ENCODE results near the gene ADARB2.

Gene ADARB2

DNA sequence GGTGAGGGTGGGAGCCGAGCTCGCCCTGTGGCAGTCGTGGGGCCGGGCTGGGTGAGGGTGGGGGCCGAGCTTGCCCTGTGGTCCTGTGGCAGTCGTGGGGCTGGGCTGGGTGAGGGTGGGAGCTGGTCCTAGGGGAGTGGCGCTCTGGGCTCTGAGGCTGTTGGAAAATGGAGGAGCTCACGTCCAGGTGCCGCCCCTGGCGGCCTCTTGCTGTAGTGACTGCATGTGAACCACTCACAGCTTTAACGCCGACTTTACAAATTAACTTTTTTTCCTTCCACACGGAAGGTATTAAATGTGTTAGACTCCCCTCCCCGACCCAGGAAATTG lies 368.5 kb downstream of the ADARB2 start:
- Histone ChIP-seq H3K9me3 (ENCODE audit: control insufficient read depth in 1 of 2, low read length in 2 of 2) (no peaks in the 10 kb centered on the region), H3K36me3 (ENCODE audit: control insufficient read depth in 1 of 2, insufficient read depth in 2 of 2, low read length in 2 of 2) (no peaks in the 10 kb centered on the region), H3K27ac (ENCODE audit: low read length) (no peak overlapping the region), H3K27me3 (ENCODE audit: low read depth, low read length) (no peaks in the 10 kb centered on the region), H3K4me3 (ENCODE audit: low read depth in 1 of 2, low read length in 2 of 2) (no peak overlapping the region), H3K4me1 (ENCODE audit: control insufficient read depth in 1 of 2, insufficient read depth in 2 of 2, low read length in 2 of 2) (no peaks in the 10 kb centered on the region)

GRCh38 chr10:1367938-1368841 lies 369.1 kb downstream of the ADARB2 start:
- H3K27me3 ChIP-seq (ENCODE audit: low read depth, low read length), result no peaks in the 10 kb centered on the region
- no peak overlapping the region for H3K27ac ChIP-seq (ENCODE audit: low read length)
- no peak overlapping the region for H3K4me3 ChIP-seq (ENCODE audit: low read depth in 1 of 2, low read length in 2 of 2)
- H3K36me3 ChIP-seq (ENCODE audit: control insufficient read depth in 1 of 2, insufficient read depth in 2 of 2, low read length in 2 of 2), result no peaks in the 10 kb centered on the region
- no peaks in the 10 kb centered on the region for H3K9me3 ChIP-seq (ENCODE audit: control insufficient read depth in 1 of 2, low read length in 2 of 2)
- H3K4me1 ChIP-seq (ENCODE audit: control insufficient read depth in 1 of 2, insufficient read depth in 2 of 2, low read length in 2 of 2), result no peaks in the 10 kb centered on the region

GRCh38 chr10:1366811-1367425 lies 370.4 kb downstream of the ADARB2 start:
- Histone ChIP-seq H3K36me3 (ENCODE audit: control insufficient read depth in 1 of 2, insufficient read depth in 2 of 2, low read length in 2 of 2) (no peaks in the 10 kb centered on the region), H3K27me3 (ENCODE audit: low read depth, low read length) (no peaks in the 10 kb centered on the region), H3K27ac (ENCODE audit: low read length) (no peak overlapping the region), H3K9me3 (ENCODE audit: control insufficient read depth in 1 of 2, low read length in 2 of 2) (no peaks in the 10 kb centered on the region), H3K4me1 (ENCODE audit: control insufficient read depth in 1 of 2, insufficient read depth in 2 of 2, low read length in 2 of 2) (no peaks in the 10 kb centered on the region), H3K4me3 (ENCODE audit: low read depth in 1 of 2, low read length in 2 of 2) (no peak overlapping the region)

DNA sequence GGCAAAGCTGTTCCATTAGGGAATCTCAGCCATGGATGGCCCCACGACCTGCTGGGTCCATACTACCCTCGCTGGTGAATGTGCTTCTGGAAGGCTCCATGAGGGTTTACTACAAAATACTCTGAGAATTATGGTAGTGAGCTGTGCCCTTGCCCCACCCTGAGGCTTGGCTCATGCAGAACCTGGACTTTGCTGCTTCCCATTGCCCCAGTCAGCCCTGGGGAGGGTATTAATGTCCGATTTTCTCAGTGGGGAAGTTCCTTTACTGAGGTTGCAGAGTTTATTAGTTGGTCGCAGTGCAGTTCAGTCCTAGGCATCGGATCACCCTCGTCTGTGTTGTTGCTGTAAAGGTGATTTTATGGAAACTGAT lies 371.0 kb downstream of the ADARB2 start:
- no peak overlapping the region for H3K4me3 ChIP-seq (ENCODE audit: low read depth in 1 of 2, low read length in 2 of 2)
- H3K9me3 ChIP-seq (ENCODE audit: control insufficient read depth in 1 of 2, low read length in 2 of 2), result no peaks in the 10 kb centered on the region
- no peaks in the 10 kb centered on the region for H3K4me1 ChIP-seq (ENCODE audit: control insufficient read depth in 1 of 2, insufficient read depth in 2 of 2, low read length in 2 of 2)
- no peak overlapping the region for H3K27ac ChIP-seq (ENCODE audit: low read length)
- H3K27me3 ChIP-seq (ENCODE audit: low read depth, low read length), result no peaks in the 10 kb centered on the region
- no peaks in the 10 kb centered on the region for H3K36me3 ChIP-seq (ENCODE audit: control insufficient read depth in 1 of 2, insufficient read depth in 2 of 2, low read length in 2 of 2)

GRCh38 chr10:1365540-1366321 lies 371.6 kb downstream of the ADARB2 start:
- Histone ChIP-seq H3K27ac (ENCODE audit: low read length) (no peak overlapping the region), H3K36me3 (ENCODE audit: control insufficient read depth in 1 of 2, insufficient read depth in 2 of 2, low read length in 2 of 2) (no peaks in the 10 kb centered on the region), H3K27me3 (ENCODE audit: low read depth, low read length) (no peaks in the 10 kb centered on the region), H3K4me1 (ENCODE audit: control insufficient read depth in 1 of 2, insufficient read depth in 2 of 2, low read length in 2 of 2) (no peaks in the 10 kb centered on the region), H3K4me3 (ENCODE audit: low read depth in 1 of 2, low read length in 2 of 2) (no peak overlapping the region), H3K9me3 (ENCODE audit: control insufficient read depth in 1 of 2, low read length in 2 of 2) (no peaks in the 10 kb centered on the region)

GRCh38 chr10:1364151-1364910 lies 373.0 kb downstream of the ADARB2 start:
- no peaks in the 10 kb centered on the region for H3K9me3 ChIP-seq (ENCODE audit: control insufficient read depth in 1 of 2, low read length in 2 of 2)
- H3K27ac ChIP-seq (ENCODE audit: low read length), result no peak overlapping the region
- no peaks in the 10 kb centered on the region for H3K27me3 ChIP-seq (ENCODE audit: low read depth, low read length)
- no peaks in the 10 kb centered on the region for H3K36me3 ChIP-seq (ENCODE audit: control insufficient read depth in 1 of 2, insufficient read depth in 2 of 2, low read length in 2 of 2)
- no peaks in the 10 kb centered on the region for H3K4me1 ChIP-seq (ENCODE audit: control insufficient read depth in 1 of 2, insufficient read depth in 2 of 2, low read length in 2 of 2)
- no peak overlapping the region for H3K4me3 ChIP-seq (ENCODE audit: low read depth in 1 of 2, low read length in 2 of 2)

- Histone ChIP-seq H3K4me3 (ENCODE audit: low read depth in 1 of 2, low read length in 2 of 2) (no peak overlapping the region), H3K27ac (ENCODE audit: low read length) (no peak overlapping the region), H3K27me3 (ENCODE audit: low read depth, low read length) (no peaks in the 10 kb centered on the region), H3K9me3 (ENCODE audit: control insufficient read depth in 1 of 2, low read length in 2 of 2) (no peaks in the 10 kb centered on the region), H3K36me3 (ENCODE audit: control insufficient read depth in 1 of 2, insufficient read depth in 2 of 2, low read length in 2 of 2) (no peaks in the 10 kb centered on the region), H3K4me1 (ENCODE audit: control insufficient read depth in 1 of 2, insufficient read depth in 2 of 2, low read length in 2 of 2) (no peaks in the 10 kb centered on the region)
These were observed 373.7 kb downstream of the ADARB2 start for GRCh38 chr10:1363446-1364121.

DNA sequence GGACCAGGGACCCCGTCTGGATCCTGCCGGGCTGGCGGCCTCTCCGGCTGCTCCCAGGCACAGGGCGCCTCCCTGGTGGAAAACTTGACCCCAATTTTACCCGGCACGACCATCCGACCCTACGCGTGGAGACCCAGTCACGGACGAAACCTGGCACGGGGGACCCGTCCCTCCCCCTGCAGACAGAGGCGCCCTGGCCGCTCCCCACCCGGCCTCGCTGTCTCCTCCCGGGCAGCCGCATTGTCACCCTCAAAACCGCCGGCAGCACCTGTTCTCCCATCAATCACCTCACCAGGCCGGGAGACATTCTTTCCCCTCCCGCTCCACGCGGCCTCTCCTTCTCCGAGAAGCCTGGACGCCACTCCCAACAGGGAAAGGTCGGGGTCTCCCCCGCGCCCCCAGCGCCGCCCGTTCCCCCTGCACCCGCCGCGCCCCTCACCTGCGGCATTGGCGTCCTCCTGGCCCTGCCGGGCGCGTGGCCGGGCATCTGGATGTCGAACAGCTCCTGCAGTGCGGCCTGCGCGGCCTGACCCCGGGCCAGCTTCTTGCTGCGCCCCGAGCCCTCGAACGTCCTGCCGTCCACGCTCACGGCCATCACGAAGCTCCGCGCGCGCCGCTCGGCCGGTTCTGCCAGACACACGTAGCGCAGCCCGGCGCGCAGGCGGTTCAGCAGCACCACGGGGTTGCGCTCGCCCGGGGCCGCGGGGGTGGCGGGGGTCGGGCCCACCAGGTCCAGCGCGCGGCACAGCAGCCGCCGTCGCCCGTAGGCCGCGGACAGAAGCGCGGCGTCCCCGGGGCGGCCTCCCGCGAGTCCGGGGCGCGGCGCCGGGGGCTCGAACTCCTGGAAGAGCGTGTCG lies 374.5 kb downstream of the ADARB2 start:
- Histone ChIP-seq H3K9me3 (ENCODE audit: control insufficient read depth in 1 of 2, low read length in 2 of 2) (no peaks in the 10 kb centered on the region), H3K27me3 (ENCODE audit: low read depth, low read length) (no peaks in the 10 kb centered on the region)

DNA sequence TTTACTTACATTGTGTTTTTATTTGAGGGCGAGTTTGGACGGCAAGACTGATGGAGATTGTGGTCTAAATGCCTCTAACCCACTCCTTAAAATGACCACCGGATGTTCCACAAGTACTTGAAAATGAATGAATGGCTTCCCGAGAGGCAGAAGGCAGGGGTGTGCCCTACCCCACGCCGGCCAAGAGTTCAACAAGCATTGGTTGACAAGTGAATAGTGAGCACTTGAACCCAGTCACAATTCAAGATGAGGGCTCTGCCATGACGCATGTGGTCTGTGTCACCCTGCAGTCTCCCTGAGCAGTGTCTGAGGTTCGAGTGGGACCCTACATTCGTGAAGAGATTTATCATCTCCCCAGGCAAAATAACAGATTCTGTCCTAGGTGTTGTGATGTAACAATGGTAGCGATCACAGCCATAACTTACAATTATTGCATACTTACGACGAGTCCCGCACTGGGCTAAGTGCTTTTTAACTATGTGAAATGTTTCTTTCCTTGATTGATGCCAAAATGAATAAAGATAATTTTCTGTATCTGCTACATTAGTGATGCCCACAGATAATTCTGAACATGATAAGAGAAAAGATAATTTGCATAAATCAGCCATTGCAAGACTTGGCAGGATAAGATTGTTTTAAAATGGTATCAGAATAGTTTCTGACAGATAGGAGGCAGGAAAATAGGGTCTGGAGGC lies 375.8 kb downstream of the ADARB2 start:
- Histone ChIP-seq H3K4me3 (ENCODE audit: low read depth in 1 of 2, low read length in 2 of 2) (no peak overlapping the region), H3K36me3 (ENCODE audit: control insufficient read depth in 1 of 2, insufficient read depth in 2 of 2, low read length in 2 of 2) (no peaks in the 10 kb centered on the region), H3K27ac (ENCODE audit: low read length) (no peak overlapping the region), H3K27me3 (ENCODE audit: low read depth, low read length) (no peaks in the 10 kb centered on the region), H3K4me1 (ENCODE audit: control insufficient read depth in 1 of 2, insufficient read depth in 2 of 2, low read length in 2 of 2) (no peaks in the 10 kb centered on the region), H3K9me3 (ENCODE audit: control insufficient read depth in 1 of 2, low read length in 2 of 2) (no peaks in the 10 kb centered on the region)

More for the DNA sequence above, 374.5 kb downstream of the ADARB2 start:
- no peak overlapping the region for H3K27ac ChIP-seq (ENCODE audit: low read length)
- H3K36me3 ChIP-seq (ENCODE audit: control insufficient read depth in 1 of 2, insufficient read depth in 2 of 2, low read length in 2 of 2), result no peaks in the 10 kb centered on the region
- H3K4me3 ChIP-seq (ENCODE audit: low read depth in 1 of 2, low read length in 2 of 2), result no peak overlapping the region
- H3K4me1 ChIP-seq (ENCODE audit: control insufficient read depth in 1 of 2, insufficient read depth in 2 of 2, low read length in 2 of 2), result no peaks in the 10 kb centered on the region

Measured in muscle layer of duodenum (tissue), 2 donors.